Activated CD4-positive, alpha-beta T cell treated with anti-CD3 and anti-CD28 coated beads, Interleukin-2, amount 10 ng/mL, durations not matched to agents 24 days and 14 days (primary cell): Measurements from ENCODE around the gene PRR7. TPM values are rescaled to one million over a fixed set of nuclear protein-coding genes. Genes with fewer than 3 reads are reported as not detected.

Experiments used
- DNase-seq: peaks from one replicate; pipeline ENCODE4 v3.0.0; 2022
- H3K27ac Mint-ChIP-seq: one replicate; pipeline ENCODE4 v1.8.0; 2022; ENCODE audit warnings: mild to moderate bottlenecking, mixed read lengths
- H3K27me3 Mint-ChIP-seq: one replicate; pipeline ENCODE4 v1.8.0; 2022; ENCODE audit warnings: mixed read lengths
- H3K36me3 Mint-ChIP-seq: one replicate; pipeline ENCODE4 v1.8.0; 2022; ENCODE audit warnings: low read depth, mild to moderate bottlenecking, mixed read lengths
- H3K4me1 Mint-ChIP-seq: one replicate; pipeline ENCODE4 v1.8.0; 2021; ENCODE audit warnings: mixed read lengths
- H3K4me3 Mint-ChIP-seq: one replicate; pipeline ENCODE4 v1.8.0; 2022; ENCODE audit warnings: mild to moderate bottlenecking, moderate library complexity, mixed read lengths
- H3K9me3 Mint-ChIP-seq: one replicate; pipeline ENCODE4 v1.8.0; 2021; ENCODE audit warnings: mixed read lengths
- intact Hi-C: fragments of 100-400 bp; cut with micrococcal nuclease; formaldehyde crosslinking; loops from one replicate; pipeline ENCODE4 v1.15.1; 2023
- total RNA-seq: library from RNA; stranded (reverse); gene quantifications from 2 replicates; pipeline ENCODE4 v1.2.3, GENCODE V29; 2022

Gene PRR7
- total RNA-seq, 1 donor from 2014 or later, result 13.6 TPM

- Mint-ChIP-seq H3K27ac (no peak overlapping the region), H3K4me3 (no peak overlapping the region), H3K27me3 (peaks cover 8% of the 10 kb centered on the region), H3K4me1 (peaks cover 14% of the 10 kb centered on the region), H3K9me3 (no peaks in the 10 kb centered on the region), H3K36me3 (peaks cover 4% of the 10 kb centered on the region)
- DNase-seq, result no peak
- intact Hi-C loops, result no loop called here
Measured at GRCh38 chr5:177469750-177470525, 23.3 kb downstream of the PRR7 start.

DNA sequence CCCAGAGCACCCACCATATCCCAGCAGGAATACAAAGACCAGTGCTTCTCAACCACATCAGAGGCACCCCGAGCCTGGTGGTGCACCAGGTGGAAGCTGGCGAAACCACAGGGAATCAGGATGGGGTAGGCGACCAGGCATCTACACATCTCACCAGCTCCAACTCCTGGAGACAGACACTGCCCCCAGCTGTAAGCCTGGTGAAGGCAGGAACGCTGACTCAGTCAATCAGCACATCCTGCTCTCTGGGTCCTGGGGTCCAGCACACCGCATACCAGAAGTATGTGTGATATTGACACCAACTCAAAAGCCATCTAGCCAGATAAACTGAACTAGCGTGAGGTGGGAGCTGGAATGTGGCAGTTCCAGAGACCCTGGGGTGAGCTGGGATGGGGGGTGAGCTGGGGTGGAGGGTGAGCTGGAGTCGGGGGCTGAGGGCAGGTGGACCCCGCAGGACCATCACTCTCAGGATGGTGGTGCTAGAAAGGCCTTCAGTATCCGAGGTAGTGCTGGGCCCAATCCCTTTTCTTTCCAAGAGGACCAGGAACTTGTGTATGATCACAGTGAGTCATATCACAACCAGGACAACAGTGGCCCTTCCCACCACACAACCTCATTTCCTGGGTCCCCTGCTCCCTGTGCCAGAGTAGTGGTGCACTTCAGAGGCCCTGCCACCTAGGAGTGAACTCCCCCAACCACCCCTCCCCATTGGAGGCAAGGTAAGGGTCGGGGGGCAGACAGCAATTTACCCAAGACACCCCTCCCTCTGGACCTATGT lies 24.3 kb downstream of the PRR7 start:
- no peak for DNase-seq
- Mint-ChIP-seq H3K9me3 (no peaks in the 10 kb centered on the region), H3K4me1 (peaks cover 22% of the 10 kb centered on the region), H3K27ac (no peak overlapping the region), H3K4me3 (no peak overlapping the region), H3K27me3 (peaks cover 8% of the 10 kb centered on the region), H3K36me3 (no peaks in the 10 kb centered on the region)
- intact Hi-C loops, result no loop called here

DNA sequence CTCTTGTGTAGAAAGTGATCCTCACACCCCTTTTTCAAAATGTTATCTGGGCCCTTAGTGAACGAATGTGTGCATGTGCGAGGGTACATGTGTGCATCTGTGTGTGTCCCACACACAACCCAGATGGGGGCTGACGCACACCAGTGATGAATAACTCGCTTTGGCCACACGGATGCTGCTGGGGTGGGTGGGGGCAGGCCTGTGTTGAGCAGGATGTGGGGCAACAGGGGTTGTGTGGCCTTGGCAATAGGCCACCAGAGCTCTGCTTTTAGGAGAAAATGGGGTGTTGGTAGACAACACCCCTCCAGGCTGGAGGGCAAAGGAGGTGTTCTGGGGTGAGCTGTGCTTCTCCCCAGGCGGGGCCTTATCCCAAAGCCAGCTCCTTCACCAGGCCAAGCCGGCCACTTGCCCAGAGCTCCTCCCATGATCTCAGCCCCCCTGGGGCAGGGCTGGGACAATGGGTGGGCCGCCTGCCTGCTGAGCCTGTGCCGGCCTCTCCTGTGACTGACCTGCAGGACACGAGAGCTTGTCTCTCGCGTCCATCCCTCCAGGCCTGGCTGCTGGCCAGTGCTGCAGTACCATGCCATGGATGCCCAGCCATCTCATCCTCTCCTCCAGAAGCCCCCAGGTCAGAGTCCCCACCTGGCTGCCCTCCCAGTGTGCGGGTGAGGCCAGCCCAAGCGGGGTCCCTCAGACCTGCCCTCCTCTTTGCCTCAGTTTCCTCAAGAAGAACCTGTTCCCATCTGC lies 25.2 kb downstream of the PRR7 start:
- Mint-ChIP-seq H3K4me1 (peaks cover 26% of the 10 kb centered on the region), H3K27ac (peak overlapping the region; percentile 48), H3K4me3 (peak overlapping the region; percentile 47), H3K36me3 (no peaks in the 10 kb centered on the region), H3K27me3 (peaks cover 8% of the 10 kb centered on the region), H3K9me3 (no peaks in the 10 kb centered on the region)
- DNase-seq, result no peak
- intact Hi-C loops, result loop anchor here (2.0 kb wide), 1 partner anchor 15 kb away; no protein-coding TSS in a partner anchor

- DNase-seq, result peak; percentile 84
- Mint-ChIP-seq H3K4me1 (peaks cover 26% of the 10 kb centered on the region), H3K9me3 (no peaks in the 10 kb centered on the region), H3K27ac (peak overlapping the region; percentile 58), H3K36me3 (no peaks in the 10 kb centered on the region), H3K4me3 (peak overlapping the region; percentile 62), H3K27me3 (peaks cover 8% of the 10 kb centered on the region)
- intact Hi-C loops, result loop anchor here (2.0 kb wide), 1 partner anchor 16 kb away; no protein-coding TSS in a partner anchor
Measured at GRCh38 chr5:177472460-177473442, 26.1 kb downstream of the PRR7 start.

DNA sequence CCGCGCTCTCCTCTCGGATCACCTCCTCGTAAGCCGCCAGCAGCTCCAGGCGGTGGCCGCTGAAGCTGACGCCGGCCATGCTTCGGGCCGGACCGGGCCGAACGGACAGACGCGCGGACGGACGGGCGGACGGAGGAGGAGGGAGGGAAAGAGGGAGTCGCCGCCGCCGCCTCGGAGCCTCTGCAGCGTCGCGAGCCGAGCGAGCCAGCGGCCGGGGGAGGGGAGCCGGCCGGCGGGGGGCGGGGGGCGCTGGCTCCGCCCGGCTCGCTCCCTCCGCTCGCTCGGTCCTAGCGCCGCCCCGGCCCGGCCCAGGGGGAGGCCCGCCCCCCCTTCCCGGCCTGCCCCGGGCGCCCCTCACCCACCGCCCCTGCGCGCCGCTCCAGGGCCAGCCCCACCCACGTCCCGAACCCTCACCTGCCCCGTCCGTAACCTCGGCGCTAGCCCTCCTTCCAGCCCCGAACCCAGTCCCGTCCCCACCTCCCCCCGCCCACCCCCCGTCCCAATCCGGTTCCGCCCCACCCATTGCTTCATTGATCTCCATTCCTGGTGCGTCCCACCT lies 26.9 kb downstream of the PRR7 start, which contains the start of gene DBN1:
Gene DBN1, minus strand, starts transcription at position 192 of the 559 bp plus-strand sequence. Its CDS starts 113 bp downstream, at position 79.
- no peaks in the 10 kb centered on the region for H3K36me3 Mint-ChIP-seq
- DNase-seq, result peak; percentile 70
- intact Hi-C loops, result loop anchor here (2.0 kb wide), 1 partner anchor 17 kb away; no protein-coding TSS in a partner anchor

GRCh38 chr5:177474002-177474476 lies 27.4 kb downstream of the PRR7 start:
- H3K4me3 Mint-ChIP-seq, result peak overlapping the region; percentile 85
- intact Hi-C loops, result no loop called here
- no peak for DNase-seq
- peak overlapping the region; percentile 84 for H3K27ac Mint-ChIP-seq
- H3K4me1 Mint-ChIP-seq, result peaks cover 35% of the 10 kb centered on the region
- H3K36me3 Mint-ChIP-seq, result peaks cover 4% of the 10 kb centered on the region
- H3K27me3 Mint-ChIP-seq, result peaks cover 8% of the 10 kb centered on the region
- H3K9me3 Mint-ChIP-seq, result no peaks in the 10 kb centered on the region

More for the DNA sequence above, 26.9 kb downstream of the PRR7 start, which contains the start of gene DBN1:
- Mint-ChIP-seq H3K27me3 (peaks cover 8% of the 10 kb centered on the region), H3K27ac (peak within 1 kb of the TSS; percentile 84), H3K9me3 (no peaks in the 10 kb centered on the region), H3K4me3 (peak within 1 kb of the TSS; percentile 85), H3K4me1 (peaks cover 29% of the 10 kb centered on the region)

DNA sequence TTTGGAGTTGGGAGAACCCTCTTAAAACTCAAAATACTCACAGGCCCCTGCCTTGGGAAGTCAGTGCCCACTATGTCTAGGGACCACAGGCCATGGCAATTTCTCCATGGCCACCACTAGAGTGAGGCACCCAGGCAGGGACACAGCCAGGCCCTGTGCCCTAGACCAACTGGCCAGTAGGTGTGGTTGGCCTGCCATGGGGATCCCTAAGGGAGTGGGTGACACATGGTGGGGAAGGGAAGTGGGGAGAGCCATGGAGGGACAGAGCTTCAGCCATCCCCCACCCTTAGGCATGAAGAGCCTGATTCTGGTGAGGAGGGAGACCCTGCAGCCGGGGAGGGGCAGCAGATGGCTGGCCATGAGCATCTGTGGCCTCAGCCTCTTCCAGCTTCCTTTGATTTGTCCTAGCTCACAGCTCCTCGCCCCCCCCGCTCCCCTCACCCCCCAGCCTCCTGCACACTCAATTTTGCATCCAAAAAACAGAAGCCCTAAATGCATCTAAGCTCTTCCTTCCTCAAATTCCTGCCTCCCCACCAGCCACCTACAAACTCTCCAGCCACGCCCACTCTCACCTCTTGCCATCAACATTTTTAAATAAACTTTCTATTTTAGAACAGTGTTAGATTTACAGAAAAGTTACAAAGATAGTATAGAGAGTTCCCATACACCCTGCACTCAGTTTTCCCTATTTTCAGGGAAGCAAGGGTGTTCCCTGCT lies 28.4 kb downstream of the PRR7 start:
- peaks cover 43% of the 10 kb centered on the region for H3K4me1 Mint-ChIP-seq
- H3K27ac Mint-ChIP-seq, result peak overlapping the region; percentile 11
- intact Hi-C loops, result no loop called here
- peaks cover 8% of the 10 kb centered on the region for H3K27me3 Mint-ChIP-seq
- H3K9me3 Mint-ChIP-seq, result no peaks in the 10 kb centered on the region
- H3K4me3 Mint-ChIP-seq, result peak overlapping the region; percentile 85
- no peak for DNase-seq
- H3K36me3 Mint-ChIP-seq, result peaks cover 5% of the 10 kb centered on the region

- peaks cover 8% of the 10 kb centered on the region for H3K27me3 Mint-ChIP-seq
- DNase-seq, result no peak
- H3K36me3 Mint-ChIP-seq, result peaks cover 5% of the 10 kb centered on the region
- peaks cover 42% of the 10 kb centered on the region for H3K4me1 Mint-ChIP-seq
- no peaks in the 10 kb centered on the region for H3K9me3 Mint-ChIP-seq
- peak overlapping the region; percentile 46 for H3K4me3 Mint-ChIP-seq
- intact Hi-C loops, result no loop called here
- peak overlapping the region; percentile 65 for H3K27ac Mint-ChIP-seq
Measured at GRCh38 chr5:177475563-177476427, 29.2 kb downstream of the PRR7 start.

GRCh38 chr5:177476531-177477233 lies 30.1 kb downstream of the PRR7 start:
- H3K27ac Mint-ChIP-seq, result peak overlapping the region; percentile 65
- peaks cover 8% of the 10 kb centered on the region for H3K27me3 Mint-ChIP-seq
- no peak for DNase-seq
- intact Hi-C loops, result no loop called here
- H3K9me3 Mint-ChIP-seq, result no peaks in the 10 kb centered on the region
- H3K4me1 Mint-ChIP-seq, result peaks cover 40% of the 10 kb centered on the region
- H3K4me3 Mint-ChIP-seq, result peak overlapping the region; percentile 46
- H3K36me3 Mint-ChIP-seq, result peaks cover 5% of the 10 kb centered on the region

DNA sequence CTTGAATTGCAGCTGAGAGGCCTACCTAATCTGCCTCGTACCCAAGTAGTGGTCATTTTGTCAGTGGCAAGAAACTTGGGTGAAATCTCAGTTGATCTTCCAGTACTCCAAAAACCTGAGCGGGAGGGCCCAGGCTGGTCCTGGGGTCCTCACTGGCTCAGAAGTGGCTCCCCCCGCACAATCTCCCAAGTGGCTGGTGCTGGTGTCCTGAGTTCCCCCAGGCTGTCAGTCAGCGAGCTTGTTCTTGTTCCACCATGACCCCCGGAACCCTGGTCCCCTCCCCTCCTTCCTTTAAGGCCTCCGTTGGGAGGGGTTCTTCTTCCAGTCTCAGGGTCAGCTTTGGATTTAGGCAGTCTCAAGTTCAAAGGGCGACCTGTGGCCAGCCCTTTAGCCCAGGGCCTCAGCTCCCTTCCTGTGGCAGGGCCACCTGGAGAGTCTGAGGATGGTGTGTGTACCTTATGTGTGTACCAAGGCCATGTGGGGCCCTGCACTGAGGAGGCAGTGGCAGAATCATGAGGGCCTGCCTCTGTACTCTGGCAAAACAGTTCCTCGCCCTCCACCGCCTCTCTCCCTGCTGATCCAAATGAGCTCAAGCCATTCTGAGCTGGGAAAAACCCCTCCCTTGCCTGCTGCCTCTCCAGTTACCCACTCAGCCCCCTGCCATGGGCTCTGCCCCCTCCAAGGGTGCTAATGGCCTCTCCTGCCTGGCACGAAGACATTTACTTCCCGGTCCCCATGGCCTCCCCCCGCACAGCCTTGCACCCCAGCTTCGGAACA lies 31.3 kb downstream of the PRR7 start:
- Mint-ChIP-seq H3K36me3 (peaks cover 8% of the 10 kb centered on the region), H3K4me3 (no peak overlapping the region), H3K27me3 (peaks cover 8% of the 10 kb centered on the region), H3K9me3 (no peaks in the 10 kb centered on the region), H3K27ac (peak overlapping the region; percentile 92), H3K4me1 (peaks cover 40% of the 10 kb centered on the region)
- no peak for DNase-seq
- intact Hi-C loops, result loop anchor here (2.0 kb wide), 1 partner anchor 19 kb away; the partner anchor contains the start of gene PDLIM7
